ENCODE measurements around the gene FBXW11.

FBXW11 gene

GRCh38 chr5:171855265-171855664, 151.2 kb downstream of the FBXW11 start:
- DNase-seq (ENCODE audit: low read depth) = no peak
- no peak for TF ChIP-seq CTCF (IDR thresholded peaks at IDR 0.05; ENCODE audit: low read depth, low read length, missing control alignments)
- no peak overlapping the region for H3K4me3 ChIP-seq (ENCODE audit: low read depth, low read length)
- in situ Hi-C loops (cut with HindIII; ENCODE audit: low sequenced_read_pairs) = loop anchor here (25.0 kb wide), 1 partner anchor 443 kb away; the partner anchor contains the start of gene FGF18

DNA sequence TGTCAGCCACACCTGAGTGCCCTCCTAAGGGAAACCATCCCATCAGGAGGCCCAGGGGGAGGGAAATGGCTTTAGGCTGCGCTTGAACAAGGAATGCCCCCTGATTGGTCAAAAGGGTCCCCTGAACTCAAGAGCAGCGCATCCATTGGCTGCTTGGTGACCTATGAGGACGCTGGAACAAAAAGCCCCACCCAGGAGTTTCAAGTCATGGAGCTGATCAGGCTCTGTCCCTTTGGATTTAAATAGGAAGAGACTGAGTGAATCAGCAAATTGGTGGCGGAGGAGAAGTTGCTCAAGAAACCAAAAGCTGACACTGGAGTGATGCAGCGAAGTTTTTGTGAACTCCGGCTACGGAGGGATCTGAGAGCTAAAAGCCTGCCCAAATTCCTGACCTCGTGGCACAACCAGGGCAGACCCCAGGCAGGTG, 154.2 kb downstream of the FBXW11 start:
- no peak for TF ChIP-seq CTCF (IDR thresholded peaks at IDR 0.05; ENCODE audit: low read depth, low read length, missing control alignments)

GRCh38 chr5:171851251-171851650, 155.2 kb downstream of the FBXW11 start:
- in situ Hi-C loops (cut with HindIII; ENCODE audit: low sequenced_read_pairs) = loop anchor here (25.0 kb wide), 1 partner anchor 439 kb away; the partner anchor contains the start of gene FGF18
- no peak for TF ChIP-seq CTCF (IDR thresholded peaks at IDR 0.05; ENCODE audit: low read depth, low read length, missing control alignments)
- DNase-seq (ENCODE audit: low read depth) = no peak
- H3K4me3 ChIP-seq (ENCODE audit: low read depth, low read length) = no peak overlapping the region

More for the DNA sequence above, 154.2 kb downstream of the FBXW11 start:
- in situ Hi-C loops (cut with HindIII; ENCODE audit: low sequenced_read_pairs) = loop anchor here (25.0 kb wide), 1 partner anchor 440 kb away; the partner anchor contains the start of gene FGF18
- DNase-seq (ENCODE audit: low read depth) = no peak
- no peak overlapping the region for H3K4me3 ChIP-seq (ENCODE audit: low read depth, low read length)

DNA sequence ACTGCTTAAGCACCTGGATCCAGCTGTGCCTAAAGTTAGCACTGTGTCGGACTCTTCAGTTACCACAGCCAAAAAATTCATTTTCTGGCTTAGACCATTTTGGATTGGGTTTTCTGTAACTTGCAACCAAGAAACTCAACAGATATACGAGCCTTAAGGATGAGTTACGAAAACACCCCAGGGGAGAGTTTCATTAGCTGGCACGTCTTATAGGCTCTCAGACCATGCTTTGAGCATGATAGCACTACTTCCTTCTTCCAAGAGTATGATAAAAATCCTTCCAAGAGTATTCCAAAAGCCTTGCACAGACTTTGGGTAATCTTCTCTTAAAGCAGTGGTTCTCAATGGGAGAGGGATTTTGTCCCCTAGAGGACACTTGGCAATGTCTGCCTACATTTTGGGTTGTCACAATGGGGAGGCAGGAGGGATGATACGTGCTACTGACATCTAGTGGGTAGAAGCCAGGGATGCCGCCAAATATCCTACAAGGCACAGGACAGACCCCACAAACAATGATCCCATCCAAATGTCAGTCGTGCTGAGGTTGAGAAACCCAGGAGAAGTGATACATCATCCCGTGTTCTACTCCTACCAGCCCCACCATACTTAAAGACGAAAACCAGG, 156.0 kb downstream of the FBXW11 start:
- no peak overlapping the region for H3K4me3 ChIP-seq (ENCODE audit: low read depth, low read length)
- no peak for DNase-seq (ENCODE audit: low read depth)
- peak; percentile 39 for TF ChIP-seq CTCF (IDR thresholded peaks at IDR 0.05; ENCODE audit: low read depth, low read length, missing control alignments)
- in situ Hi-C loops (cut with HindIII; ENCODE audit: low sequenced_read_pairs) = loop anchor here (25.0 kb wide), 1 partner anchor 438 kb away; the partner anchor contains the start of gene FGF18

GRCh38 chr5:171849585-171850323, 156.7 kb downstream of the FBXW11 start:
- in situ Hi-C loops (cut with HindIII; ENCODE audit: low sequenced_read_pairs) = loop anchor here (5.0 to 25.0 kb wide), 2 partner anchors 57 to 437 kb away; partner anchors contain the start of gene FGF18
- TF ChIP-seq CTCF (IDR thresholded peaks at IDR 0.05; ENCODE audit: low read depth, low read length, missing control alignments) = no peak
- no peak overlapping the region for H3K4me3 ChIP-seq (ENCODE audit: low read depth, low read length)

GRCh38 chr5:171848911-171849520, 157.4 kb downstream of the FBXW11 start:
- no peak for DNase-seq (ENCODE audit: low read depth)
- no peak overlapping the region for H3K4me3 ChIP-seq (ENCODE audit: low read depth, low read length)
- in situ Hi-C loops (cut with HindIII; ENCODE audit: low sequenced_read_pairs) = loop anchor here (5.0 kb wide), 1 partner anchor 57 kb away; no protein-coding TSS in a partner anchor
- no peak for TF ChIP-seq CTCF (IDR thresholded peaks at IDR 0.05; ENCODE audit: low read depth, low read length, missing control alignments)

More at GRCh38 chr5:171849585-171850323, 156.7 kb downstream of the FBXW11 start:
- no peak for DNase-seq (ENCODE audit: low read depth)
